Measurements from ENCODE around the gene SCUBE3.

SCUBE3 gene

GRCh38 chr6:35228481-35228880, 14.7 kb downstream of the SCUBE3 start:
- Histone ChIP-seq H3K9ac (ENCODE audit: low read depth, low read length, poor library complexity, severe bottlenecking) (no peak overlapping the region), H2AFZ (ENCODE audit: low read length) (no peak overlapping the region), H3F3A (ENCODE audit: low read depth) (no peaks in the 10 kb centered on the region), H3K9me2 (replicated peaks; ENCODE audit: low read depth, low read length) (no peaks in the 10 kb centered on the region), H3K4me2 (ENCODE audit: low read depth, low read length, poor library complexity, severe bottlenecking) (no peak overlapping the region), H3K9me3 (ENCODE audit: insufficient read depth, low read depth, low read length) (no peaks in the 10 kb centered on the region), H3K27me3 (ENCODE audit: insufficient read depth, low read length, poor library complexity, severe bottlenecking) (no peaks in the 10 kb centered on the region), H3K4me3 (ENCODE audit: low read length, poor library complexity, severe bottlenecking) (no peak overlapping the region), H3K4me1 (ENCODE audit: insufficient read depth, low read length, poor library complexity, severe bottlenecking) (no peaks in the 10 kb centered on the region), H3K36me3 (ENCODE audit: insufficient read depth, low read length) (no peaks in the 10 kb centered on the region), H4K20me1 (ENCODE audit: insufficient read depth, low read length, poor library complexity, severe bottlenecking) (no peaks in the 10 kb centered on the region), H3K79me2 (ENCODE audit: insufficient read depth, low read length) (no peaks in the 10 kb centered on the region)
- no peak for TF ChIP-seq CTCF (conservative IDR thresholded peaks at IDR 0.05; ENCODE audit: low read length)
- no peak for TF ChIP-seq EZH2phosphoT487 (IDR thresholded peaks at IDR 0.05; ENCODE audit: borderline replicate concordance)

GRCh38 chr6:35229304-35229703, 15.5 kb downstream of the SCUBE3 start:
- Histone ChIP-seq H3K4me1 (ENCODE audit: insufficient read depth, low read length, poor library complexity, severe bottlenecking) (no peaks in the 10 kb centered on the region), H3K27me3 (ENCODE audit: insufficient read depth, low read length, poor library complexity, severe bottlenecking) (no peaks in the 10 kb centered on the region), H3K79me2 (ENCODE audit: insufficient read depth, low read length) (no peaks in the 10 kb centered on the region), H3K4me2 (ENCODE audit: low read depth, low read length, poor library complexity, severe bottlenecking) (no peak overlapping the region), H3F3A (ENCODE audit: low read depth) (no peaks in the 10 kb centered on the region), H3K9me2 (replicated peaks; ENCODE audit: low read depth, low read length) (no peaks in the 10 kb centered on the region), H2AFZ (ENCODE audit: low read length) (no peak overlapping the region), H3K9me3 (ENCODE audit: insufficient read depth, low read depth, low read length) (no peaks in the 10 kb centered on the region), H3K36me3 (ENCODE audit: insufficient read depth, low read length) (no peaks in the 10 kb centered on the region), H3K4me3 (ENCODE audit: low read length, poor library complexity, severe bottlenecking) (no peak overlapping the region), H4K20me1 (ENCODE audit: insufficient read depth, low read length, poor library complexity, severe bottlenecking) (no peaks in the 10 kb centered on the region), H3K9ac (ENCODE audit: low read depth, low read length, poor library complexity, severe bottlenecking) (no peak overlapping the region)
- TF ChIP-seq CTCF (conservative IDR thresholded peaks at IDR 0.05; ENCODE audit: low read length) (no peak), EZH2phosphoT487 (IDR thresholded peaks at IDR 0.05; ENCODE audit: borderline replicate concordance) (no peak)

GRCh38 chr6:35230498-35230897, 16.7 kb downstream of the SCUBE3 start:
- Histone ChIP-seq H3K27me3 (ENCODE audit: insufficient read depth, low read length, poor library complexity, severe bottlenecking) (no peaks in the 10 kb centered on the region), H3K9ac (ENCODE audit: low read depth, low read length, poor library complexity, severe bottlenecking) (no peak overlapping the region), H3K9me3 (ENCODE audit: insufficient read depth, low read depth, low read length) (no peaks in the 10 kb centered on the region), H3K4me1 (ENCODE audit: insufficient read depth, low read length, poor library complexity, severe bottlenecking) (no peaks in the 10 kb centered on the region), H2AFZ (ENCODE audit: low read length) (no peak overlapping the region), H3K4me2 (ENCODE audit: low read depth, low read length, poor library complexity, severe bottlenecking) (no peak overlapping the region), H3K79me2 (ENCODE audit: insufficient read depth, low read length) (no peaks in the 10 kb centered on the region), H3F3A (ENCODE audit: low read depth) (no peaks in the 10 kb centered on the region), H4K20me1 (ENCODE audit: insufficient read depth, low read length, poor library complexity, severe bottlenecking) (no peaks in the 10 kb centered on the region), H3K9me2 (replicated peaks; ENCODE audit: low read depth, low read length) (no peaks in the 10 kb centered on the region), H3K4me3 (ENCODE audit: low read length, poor library complexity, severe bottlenecking) (no peak overlapping the region), H3K36me3 (ENCODE audit: insufficient read depth, low read length) (no peaks in the 10 kb centered on the region)
- TF ChIP-seq EZH2phosphoT487 (IDR thresholded peaks at IDR 0.05; ENCODE audit: borderline replicate concordance) (no peak), CTCF (conservative IDR thresholded peaks at IDR 0.05; ENCODE audit: low read length) (no peak)
